Vagina (tissue), 2 donors: ENCODE data around the gene ATP2B2. TPM values are rescaled to one million over a fixed set of nuclear protein-coding genes. Genes with fewer than 3 reads are reported as not detected.
"Not testable (repeated sequence)": the region's sequence is repeated elsewhere in the genome, so short reads cannot be mapped to it uniquely, and the experiment has no call there.

ENCODE experiments used
- DNase-seq, 2 donors: peaks; one replicate each; pipeline ENCODE4 v3.0.0-alpha.2; 2017; ENCODE audit errors: extremely low spot score in 2 of 2
- H3K27ac ChIP-seq: fragments of 200-600 bp; sonication (generic); one replicate; pipeline ENCODE4 v1.5.1; 2019
- H3K27me3 ChIP-seq: fragments of 200-600 bp; sonication (generic); one replicate; pipeline ENCODE4 v1.5.1; 2019
- H3K36me3 ChIP-seq, 2 donors: fragments of 200-600 bp; sonication (generic); one replicate each; pipeline ENCODE4 v1.5.1; 2017 to 2019
- H3K4me1 ChIP-seq: fragments of 200-600 bp; sonication (generic); one replicate; pipeline ENCODE4 v1.5.1; 2019
- H3K4me3 ChIP-seq, 2 donors: fragments of 200-600 bp; sonication (generic); 1 replicate in 1 of 2; 2 replicates in 1 of 2; pipeline ENCODE4 v1.5.1; 2016 to 2019
- H3K9me3 ChIP-seq: fragments of 200-600 bp; sonication (generic); one replicate; pipeline ENCODE4 v1.5.1; 2019
- POLR2A ChIP-seq, 2 donors: fragments of 450-650 bp; IDR thresholded peaks; one replicate each; pipeline ENCODE4 v1.6.1; 2017; ENCODE audit warnings: antibody characterized with exemption in 2 of 2, mild to moderate bottlenecking in 2 of 2, moderate library complexity in 2 of 2
- POLR2AphosphoS5 ChIP-seq, 2 donors: sonication (generic); formaldehyde crosslinking; IDR thresholded peaks; one replicate each; pipeline ENCODE4 v1.9.0; 2017; ENCODE audit warnings: antibody characterized with exemption in 2 of 2, mild to moderate bottlenecking in 2 of 2, low read depth in 1 of 2; ENCODE audit not compliant: insufficient read depth in 1 of 2
- intact Hi-C: fragments of 100-400 bp; cut with DNase I; formaldehyde crosslinking; loops from one replicate; pipeline ENCODE4 v1.15.1; 2023
- total RNA-seq: library from RNA; depleted of rRNA; stranded (reverse); fragments of >200 nt; gene quantifications from one replicate; pipeline ENCODE4 v1.2.3, GENCODE V29; 2016
- TF ChIP-seq, protein P1 (sequence below), 3 experiments: fragments of 450-650 bp in 2 of 3; fragments of 200-600 bp in 1 of 3; sonication (generic) in 1 of 3; IDR thresholded peaks; one replicate each; pipeline ENCODE4 v1.5.1; 2017 to 2019; ENCODE audit warnings: antibody characterized with exemption in 3 of 3, mild to moderate bottlenecking in 2 of 3, moderate library complexity in 2 of 3

ATP2B2 gene
- total RNA-seq, 1 donor from 2014 or later = 0.25 TPM

DNA sequence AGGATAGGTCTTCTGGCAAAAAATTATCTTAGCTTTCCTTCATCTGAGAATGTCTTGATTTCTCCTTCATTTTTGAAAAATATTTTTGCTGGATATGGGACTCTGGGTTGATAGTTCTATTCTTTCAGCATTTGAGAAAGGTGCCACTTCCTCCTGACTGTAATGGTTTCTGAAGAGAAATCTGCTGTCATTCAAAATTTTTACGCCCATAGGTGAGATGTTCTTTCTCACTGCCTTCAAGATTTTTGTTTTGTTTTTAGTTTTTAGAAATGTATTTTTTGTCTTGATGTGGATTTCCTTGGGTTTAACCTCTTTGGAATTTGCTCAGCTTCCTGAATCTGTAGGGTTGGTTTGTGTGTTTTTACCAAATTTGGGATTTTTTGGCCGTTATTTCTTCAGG, 37.1 kb upstream of the ATP2B2 start:
- no peak overlapping the region for H3K27ac ChIP-seq
- H3K4me3 ChIP-seq = no peak overlapping the region
- no peak for DNase-seq
- H3K4me1 ChIP-seq = no peaks in the 10 kb centered on the region
- intact Hi-C loops = no loop called here
- no peaks in the 10 kb centered on the region for H3K9me3 ChIP-seq
- no peaks in the 10 kb centered on the region for H3K27me3 ChIP-seq
- no peaks in the 10 kb centered on the region for H3K36me3 ChIP-seq
- TF ChIP-seq, protein P1, sequence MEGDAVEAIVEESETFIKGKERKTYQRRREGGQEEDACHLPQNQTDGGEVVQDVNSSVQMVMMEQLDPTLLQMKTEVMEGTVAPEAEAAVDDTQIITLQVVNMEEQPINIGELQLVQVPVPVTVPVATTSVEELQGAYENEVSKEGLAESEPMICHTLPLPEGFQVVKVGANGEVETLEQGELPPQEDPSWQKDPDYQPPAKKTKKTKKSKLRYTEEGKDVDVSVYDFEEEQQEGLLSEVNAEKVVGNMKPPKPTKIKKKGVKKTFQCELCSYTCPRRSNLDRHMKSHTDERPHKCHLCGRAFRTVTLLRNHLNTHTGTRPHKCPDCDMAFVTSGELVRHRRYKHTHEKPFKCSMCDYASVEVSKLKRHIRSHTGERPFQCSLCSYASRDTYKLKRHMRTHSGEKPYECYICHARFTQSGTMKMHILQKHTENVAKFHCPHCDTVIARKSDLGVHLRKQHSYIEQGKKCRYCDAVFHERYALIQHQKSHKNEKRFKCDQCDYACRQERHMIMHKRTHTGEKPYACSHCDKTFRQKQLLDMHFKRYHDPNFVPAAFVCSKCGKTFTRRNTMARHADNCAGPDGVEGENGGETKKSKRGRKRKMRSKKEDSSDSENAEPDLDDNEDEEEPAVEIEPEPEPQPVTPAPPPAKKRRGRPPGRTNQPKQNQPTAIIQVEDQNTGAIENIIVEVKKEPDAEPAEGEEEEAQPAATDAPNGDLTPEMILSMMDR (IDR thresholded peaks at IDR 0.05) = no peak
- TF ChIP-seq POLR2AphosphoS5 (IDR thresholded peaks at IDR 0.05; ENCODE audit: insufficient read depth in 1 of 2, low read depth in 1 of 2) (no peak), POLR2A (IDR thresholded peaks at IDR 0.05) (no peak)

DNA sequence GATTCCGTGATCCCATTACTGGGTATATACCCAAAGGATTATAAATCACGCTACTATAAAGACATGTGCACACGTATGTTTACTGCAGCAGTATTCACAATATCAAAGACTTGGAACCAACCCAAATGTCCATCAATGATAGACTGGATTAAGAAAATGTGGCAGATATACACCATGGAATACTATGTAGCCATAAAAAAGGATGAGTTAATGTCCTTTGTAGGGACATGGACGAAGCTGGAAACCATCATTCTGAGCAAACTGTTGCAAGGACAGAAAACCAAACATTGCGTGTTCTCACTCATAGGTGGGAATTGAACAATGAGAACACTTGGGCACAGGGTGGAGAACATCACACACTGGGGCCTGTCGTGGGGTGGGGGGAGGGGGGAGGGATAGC, 35.0 kb upstream of the ATP2B2 start:
- H3K9me3 ChIP-seq, H3K4me3 ChIP-seq, intact Hi-C loops, H3K27ac ChIP-seq, H3K36me3 ChIP-seq, H3K4me1 ChIP-seq, H3K27me3 ChIP-seq, DNase-seq: not testable (repeated sequence)

DNA sequence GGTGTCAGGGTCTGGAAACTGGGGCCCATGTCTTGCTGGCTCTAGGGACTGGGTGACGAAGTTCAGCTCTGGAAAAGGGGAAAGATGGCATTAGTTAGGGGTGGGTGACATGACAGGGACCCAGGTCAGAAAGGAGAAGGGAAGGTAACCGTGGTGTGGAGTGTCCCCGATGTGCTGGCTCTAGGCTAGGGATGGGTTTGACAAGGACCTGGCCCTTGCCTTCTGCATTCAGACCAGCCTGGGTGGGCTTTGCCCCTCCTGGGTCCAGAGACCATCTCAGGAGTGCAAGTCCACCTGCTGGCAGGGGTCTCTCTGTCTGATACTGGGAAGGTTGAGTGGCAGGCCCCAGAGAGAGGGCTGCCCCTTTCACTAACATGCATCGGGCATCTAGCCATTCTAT, 28.7 kb upstream of the ATP2B2 start:
- DNase-seq = peak; percentile 34 to 79
- Histone ChIP-seq H3K27ac (no peak overlapping the region), H3K4me3 (no peak overlapping the region), H3K36me3 (no peaks in the 10 kb centered on the region), H3K4me1 (no peaks in the 10 kb centered on the region), H3K27me3 (no peaks in the 10 kb centered on the region), H3K9me3 (no peaks in the 10 kb centered on the region)
- TF ChIP-seq POLR2AphosphoS5 (IDR thresholded peaks at IDR 0.05; ENCODE audit: insufficient read depth in 1 of 2, low read depth in 1 of 2) = no peak
- no peak for TF ChIP-seq POLR2A (IDR thresholded peaks at IDR 0.05)
- TF ChIP-seq, protein P1 (IDR thresholded peaks at IDR 0.05) = no peak
- intact Hi-C loops = no loop called here

GRCh38 chr3:10533737-10534023, 28.3 kb upstream of the ATP2B2 start:
- TF ChIP-seq, protein P1 (IDR thresholded peaks at IDR 0.05) = no peak
- TF ChIP-seq POLR2AphosphoS5 (IDR thresholded peaks at IDR 0.05; ENCODE audit: insufficient read depth in 1 of 2, low read depth in 1 of 2) = no peak
- Histone ChIP-seq H3K36me3 (no peaks in the 10 kb centered on the region), H3K4me1 (no peaks in the 10 kb centered on the region), H3K4me3 (no peak overlapping the region), H3K9me3 (no peaks in the 10 kb centered on the region), H3K27ac (no peak overlapping the region), H3K27me3 (no peaks in the 10 kb centered on the region)
- intact Hi-C loops = no loop called here
- DNase-seq = no peak

- intact Hi-C loops = no loop called here
- H3K9me3 ChIP-seq = no peaks in the 10 kb centered on the region
- H3K4me3 ChIP-seq = no peak overlapping the region
- no peaks in the 10 kb centered on the region for H3K4me1 ChIP-seq
- no peaks in the 10 kb centered on the region for H3K36me3 ChIP-seq
- TF ChIP-seq, protein P1 (IDR thresholded peaks at IDR 0.05) = no peak
- TF ChIP-seq POLR2A (IDR thresholded peaks at IDR 0.05) (no peak), POLR2AphosphoS5 (IDR thresholded peaks at IDR 0.05; ENCODE audit: insufficient read depth in 1 of 2, low read depth in 1 of 2) (no peak)
- DNase-seq = peak; percentile 74 to 75
- H3K27me3 ChIP-seq = no peaks in the 10 kb centered on the region
- H3K27ac ChIP-seq = no peak overlapping the region
These were observed 27.8 kb upstream of the ATP2B2 start for GRCh38 chr3:10532939-10533736.
